Measurements from ENCODE around the gene TCF4.

Gene TCF4

DNA sequence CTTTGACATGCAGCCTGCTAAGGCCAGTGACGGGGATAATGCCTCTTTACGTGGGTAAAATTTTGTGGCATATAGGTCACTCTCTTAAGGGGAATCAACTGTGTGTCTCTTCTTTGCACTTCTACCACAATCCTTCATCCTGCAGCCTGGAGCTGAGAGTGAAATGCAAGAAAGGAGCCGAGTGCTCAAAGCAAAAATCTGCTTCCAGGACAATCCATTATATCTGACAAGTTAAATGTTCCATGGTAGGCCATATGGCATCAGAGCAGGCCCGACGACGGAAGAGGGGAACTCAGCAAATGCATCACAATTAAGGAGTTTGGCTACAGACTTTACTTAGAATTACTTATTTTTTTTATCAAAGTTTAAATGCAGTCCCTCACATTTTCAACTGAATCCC lies 171.2 kb downstream of the TCF4 start:
- no peak overlapping the region for H3K4me3 ChIP-seq (ENCODE audit: low read depth, low read length)
- TF ChIP-seq CTCF (IDR thresholded peaks at IDR 0.05; ENCODE audit: borderline replicate concordance, insufficient read depth, low read depth, low read length) = no peak

GRCh38 chr18:55415258-55415871 lies 172.6 kb downstream of the TCF4 start:
- peak; percentile 74 for TF ChIP-seq CTCF (IDR thresholded peaks at IDR 0.05; ENCODE audit: borderline replicate concordance, insufficient read depth, low read depth, low read length)
- H3K4me3 ChIP-seq (ENCODE audit: low read depth, low read length) = no peak overlapping the region

DNA sequence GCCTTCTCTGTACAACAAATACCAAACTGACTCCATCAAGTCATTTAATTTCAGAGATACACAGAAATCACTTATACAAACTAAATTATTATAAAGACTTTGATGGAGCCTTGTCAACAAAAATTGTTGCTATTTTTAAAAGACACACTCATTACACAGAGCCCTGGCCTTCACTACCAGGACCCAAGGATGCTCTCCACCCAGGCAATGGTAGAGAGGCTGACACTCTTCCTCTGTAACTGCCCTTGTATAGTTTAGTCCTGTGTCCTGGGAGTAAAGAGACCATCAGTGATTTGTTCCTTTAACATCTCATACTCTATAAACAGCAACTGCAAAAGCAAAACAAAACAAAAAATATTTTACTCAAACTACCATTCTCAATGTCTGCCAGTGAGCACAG lies 173.5 kb downstream of the TCF4 start:
- TF ChIP-seq CTCF (IDR thresholded peaks at IDR 0.05; ENCODE audit: borderline replicate concordance, insufficient read depth, low read depth, low read length) = no peak

GRCh38 chr18:55413474-55413873 lies 174.5 kb downstream of the TCF4 start:
- no peak overlapping the region for H3K4me3 ChIP-seq (ENCODE audit: low read depth, low read length)
- no peak for TF ChIP-seq CTCF (IDR thresholded peaks at IDR 0.05; ENCODE audit: borderline replicate concordance, insufficient read depth, low read depth, low read length)

More for the DNA sequence above, 173.5 kb downstream of the TCF4 start:
- no peak overlapping the region for H3K4me3 ChIP-seq (ENCODE audit: low read depth, low read length)

DNA sequence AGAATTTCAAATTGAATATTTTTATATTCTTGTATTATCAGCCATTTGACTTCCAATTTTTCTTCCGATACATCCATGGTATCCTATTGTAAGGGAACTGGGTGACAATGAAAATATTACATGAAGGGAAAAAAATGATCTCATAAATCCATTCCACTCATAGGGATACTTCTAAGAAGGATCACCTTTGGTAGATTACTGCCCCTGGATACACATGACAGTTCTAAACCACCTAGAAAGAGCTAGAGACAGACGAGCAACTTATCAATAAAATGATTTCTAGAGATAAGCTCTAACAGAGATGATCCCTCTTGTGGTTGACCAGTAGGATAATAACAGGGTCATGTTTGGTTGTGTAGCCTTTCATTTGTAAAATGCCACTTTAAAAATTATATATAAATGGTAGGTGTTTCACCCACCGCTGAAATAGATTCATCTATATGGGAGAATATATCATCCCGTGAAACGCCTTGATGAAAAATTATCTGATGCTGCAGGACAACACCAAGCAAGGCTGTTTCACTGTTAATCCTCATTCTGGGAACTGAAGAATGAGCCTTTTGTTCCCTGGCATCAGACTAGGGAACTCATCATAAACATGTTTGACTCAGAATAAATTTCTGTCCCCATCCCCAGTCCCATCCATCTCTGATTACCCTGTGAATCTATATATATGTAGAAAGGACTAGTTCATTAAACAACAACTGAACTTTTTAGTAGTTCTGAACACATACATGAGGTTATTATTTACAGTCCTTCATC lies 180.0 kb downstream of the TCF4 start:
- H3K4me3 ChIP-seq (ENCODE audit: low read depth, low read length) = no peak overlapping the region
- TF ChIP-seq CTCF (IDR thresholded peaks at IDR 0.05; ENCODE audit: borderline replicate concordance, insufficient read depth, low read depth, low read length) = no peak

DNA sequence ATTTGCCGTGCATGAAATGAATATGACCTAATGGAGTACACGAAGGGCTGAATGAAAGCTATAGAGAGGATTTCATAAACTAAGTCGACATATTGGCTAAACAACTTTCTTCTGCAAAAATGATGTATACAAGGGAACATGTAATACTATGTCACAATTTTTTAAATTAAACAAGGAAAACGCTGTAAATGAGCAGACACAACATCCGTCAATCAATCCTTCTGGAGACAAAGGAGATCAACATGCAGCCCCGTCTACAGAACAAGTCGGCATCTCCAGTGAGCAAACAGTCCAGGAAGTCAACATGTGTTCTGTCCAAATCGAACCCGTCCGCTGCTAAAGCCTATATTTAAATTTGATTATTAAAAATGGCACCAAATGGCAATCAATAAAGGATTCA lies 180.8 kb downstream of the TCF4 start:
- no peak overlapping the region for H3K4me3 ChIP-seq (ENCODE audit: low read depth, low read length)
- no peak for TF ChIP-seq CTCF (IDR thresholded peaks at IDR 0.05; ENCODE audit: borderline replicate concordance, insufficient read depth, low read depth, low read length)

DNA sequence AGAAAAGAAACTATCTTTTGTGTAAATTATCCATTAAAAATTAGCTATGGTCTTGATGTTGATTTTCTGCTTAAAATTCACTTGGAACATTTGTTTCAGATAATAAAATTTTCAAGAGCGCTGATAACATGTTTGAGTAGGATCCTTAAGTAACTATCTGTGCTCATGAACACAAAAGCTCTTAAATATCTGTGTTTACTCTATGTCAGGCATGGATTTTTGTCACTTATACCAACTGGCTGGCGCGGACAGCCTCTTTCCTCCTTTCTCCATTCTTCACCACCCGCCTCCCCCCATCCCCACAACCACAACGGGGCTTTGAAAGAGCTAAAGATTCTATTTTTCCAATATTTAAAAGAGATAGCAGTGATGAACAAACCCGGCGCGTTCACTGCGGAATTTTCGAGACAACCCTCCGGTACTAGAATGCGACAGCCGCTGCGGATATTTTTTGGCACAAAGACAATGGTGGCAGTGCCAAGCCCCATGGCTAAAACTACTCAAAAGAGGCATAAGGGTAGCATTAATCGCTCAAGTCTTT lies 181.5 kb downstream of the TCF4 start:
- no peak for TF ChIP-seq CTCF (IDR thresholded peaks at IDR 0.05; ENCODE audit: borderline replicate concordance, insufficient read depth, low read depth, low read length)
- H3K4me3 ChIP-seq (ENCODE audit: low read depth, low read length) = no peak overlapping the region
